GM18505 (cell line): ENCODE measurements around the gene PPP1CA.
A peak's percentile ranks its signal among the peaks of the same experiment; 100 is the strongest.
"Not testable (repeated sequence)": the region's sequence is repeated elsewhere in the genome, so short reads cannot be mapped to it uniquely, and the experiment has no call there.

Source experiments
- ATAC-seq: cut with Tn5 transposase; IDR thresholded peaks from one replicate; pipeline ENCODE4 v1.9.1; 2021; ENCODE audit not compliant: unreplicated experiment
- POLR2A ChIP-seq: IDR thresholded peaks from 4 replicates; pipeline ENCODE4 v1.6.1; 2011; ENCODE audit warnings: borderline replicate concordance; ENCODE audit not compliant: insufficient read depth, insufficient read length; ENCODE audit errors: extremely low read depth

PPP1CA gene

GRCh38 chr11:67408437-67409200, 7.0 kb upstream of the PPP1CA start:
- no peak for TF ChIP-seq POLR2A
- no peak for ATAC-seq

DNA sequence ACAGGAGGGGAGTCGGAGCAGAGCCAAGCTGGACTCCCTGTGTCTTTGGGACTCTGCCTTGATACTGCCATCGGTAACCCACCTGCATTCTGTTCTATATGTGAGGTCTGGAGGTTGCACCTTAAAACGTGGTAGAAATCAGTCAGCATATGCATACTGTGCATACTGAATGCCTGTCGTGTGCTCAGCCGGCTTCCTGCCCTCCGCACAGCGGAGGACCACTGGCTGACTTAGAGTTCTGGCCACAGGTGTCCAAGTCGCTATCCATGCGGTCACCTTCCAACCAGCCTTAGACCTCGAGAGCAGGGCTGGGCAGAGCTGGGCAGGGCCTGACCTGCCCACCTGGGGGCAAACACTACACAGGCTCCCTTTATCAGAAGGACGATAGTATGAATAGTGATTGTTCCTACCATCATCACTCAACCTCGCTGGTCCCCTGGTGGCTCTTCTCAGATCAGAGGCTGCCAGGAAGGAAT, 6.1 kb upstream of the PPP1CA start:
- no peak for TF ChIP-seq POLR2A
- no peak for ATAC-seq

DNA sequence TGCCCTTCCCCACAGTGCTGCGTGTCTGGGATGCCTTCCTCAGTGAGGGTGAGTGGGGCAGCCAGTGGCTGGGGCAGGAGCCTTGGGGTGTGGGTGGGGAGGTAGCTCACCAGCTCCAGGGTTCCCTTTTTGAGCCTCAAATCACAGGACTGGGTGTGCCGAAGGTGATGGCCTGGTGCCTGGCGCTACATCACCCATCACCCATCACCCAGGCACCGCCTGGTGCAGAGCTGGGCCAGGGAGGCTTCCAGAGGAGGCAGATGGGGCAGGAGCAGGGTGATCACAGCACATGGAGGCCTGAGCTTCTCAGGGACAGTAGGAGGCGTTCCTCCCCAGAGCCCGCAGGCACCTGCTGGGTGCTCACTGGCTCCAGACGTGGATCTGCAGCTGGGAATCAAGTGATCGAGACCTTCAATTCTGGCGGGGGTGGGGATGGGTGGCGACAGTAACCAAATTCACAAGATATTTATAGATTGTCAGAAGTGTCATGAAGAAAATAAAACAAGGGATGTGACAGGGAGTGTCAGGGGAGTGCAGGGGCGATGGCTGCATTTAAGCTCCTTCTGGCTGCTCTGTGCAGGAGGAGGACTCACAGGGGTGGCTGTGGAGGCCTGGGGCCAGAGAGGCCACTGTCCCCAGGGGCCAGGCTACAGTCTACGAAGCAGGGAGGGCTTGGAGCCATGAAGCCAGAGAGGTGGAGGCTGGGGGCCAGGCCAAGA, 5.5 kb upstream of the PPP1CA start:
- ATAC-seq: no peak
- no peak for TF ChIP-seq POLR2A

DNA sequence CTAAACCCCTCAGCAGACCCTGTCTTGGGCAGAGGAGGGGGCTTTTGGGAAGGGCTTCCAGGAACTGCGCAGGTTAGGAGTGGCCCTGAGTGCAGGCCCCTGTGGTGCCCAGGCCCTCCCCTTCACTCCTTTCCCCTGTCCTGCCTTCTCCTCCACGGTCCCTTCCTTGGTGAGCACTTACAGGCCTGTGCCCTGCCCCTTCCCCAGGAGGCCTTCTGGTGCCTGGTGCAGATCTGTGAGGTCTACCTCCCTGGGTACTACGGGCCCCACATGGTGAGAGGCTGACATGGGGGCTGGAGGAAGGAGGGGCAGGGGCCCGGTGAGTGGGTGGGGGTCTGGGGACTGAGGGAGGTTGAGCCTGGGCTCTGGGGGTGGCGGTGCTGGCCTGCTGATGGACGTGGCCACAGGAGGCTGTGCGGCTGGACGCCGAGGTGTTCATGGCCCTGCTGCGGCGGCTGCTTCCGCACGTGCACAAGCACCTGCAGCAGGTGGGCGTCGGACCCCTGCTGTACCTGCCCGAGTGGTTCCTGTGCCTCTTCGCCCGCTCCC, 4.8 kb upstream of the PPP1CA start:
- no peak for ATAC-seq
- no peak for TF ChIP-seq POLR2A

DNA sequence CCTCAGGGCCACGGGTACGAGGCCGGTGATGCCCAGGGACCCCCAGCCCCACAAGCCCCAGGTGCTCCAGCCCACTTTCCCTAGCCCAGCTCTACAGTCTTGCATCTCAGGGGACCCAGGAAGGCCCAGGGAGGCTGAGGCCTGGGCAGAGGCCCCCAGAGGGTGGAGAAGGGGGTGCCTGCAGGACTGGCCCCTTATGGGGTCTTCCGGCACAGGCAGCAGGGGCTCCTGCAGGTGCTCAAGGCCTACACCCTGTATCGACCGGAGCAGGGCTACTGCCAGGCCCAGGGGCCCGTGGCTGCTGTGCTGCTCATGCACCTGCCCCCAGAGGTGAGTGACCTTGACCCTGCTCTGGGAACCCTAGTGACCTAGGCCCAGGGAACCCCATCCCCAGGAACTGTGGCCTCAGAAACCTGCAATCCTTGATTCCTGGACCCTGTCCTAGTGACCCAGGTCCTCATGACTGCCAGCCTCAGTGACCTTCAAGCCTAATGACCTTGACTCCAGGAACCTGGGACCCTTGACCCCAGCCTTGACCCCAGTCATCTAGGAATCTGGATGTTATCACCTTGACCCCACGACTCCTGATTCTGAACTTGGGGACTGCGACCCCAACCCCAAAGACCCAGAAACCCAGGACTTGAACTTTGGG, 4.2 kb upstream of the PPP1CA start:
- no peak for TF ChIP-seq POLR2A
- ATAC-seq: no peak

DNA sequence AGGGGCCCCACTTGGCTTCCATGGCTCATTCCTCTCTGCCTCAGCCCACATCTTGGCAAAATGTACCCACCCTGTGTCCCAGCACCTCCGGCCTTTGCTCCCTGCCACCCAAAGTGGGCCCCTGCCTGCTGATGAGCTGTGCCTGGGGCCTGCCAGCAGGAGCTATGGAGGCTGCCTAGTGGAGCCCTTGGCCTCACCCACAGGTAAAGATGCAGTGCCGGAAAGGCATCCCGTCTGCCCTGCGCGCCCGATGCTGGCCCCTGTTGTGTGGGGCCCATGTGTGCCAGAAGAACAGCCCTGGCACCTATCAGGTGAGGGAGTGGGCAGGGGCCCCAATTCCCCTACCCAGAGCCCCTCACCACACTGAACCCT, 3.5 kb upstream of the PPP1CA start:
- ATAC-seq: no peak
- TF ChIP-seq POLR2A: no peak

DNA sequence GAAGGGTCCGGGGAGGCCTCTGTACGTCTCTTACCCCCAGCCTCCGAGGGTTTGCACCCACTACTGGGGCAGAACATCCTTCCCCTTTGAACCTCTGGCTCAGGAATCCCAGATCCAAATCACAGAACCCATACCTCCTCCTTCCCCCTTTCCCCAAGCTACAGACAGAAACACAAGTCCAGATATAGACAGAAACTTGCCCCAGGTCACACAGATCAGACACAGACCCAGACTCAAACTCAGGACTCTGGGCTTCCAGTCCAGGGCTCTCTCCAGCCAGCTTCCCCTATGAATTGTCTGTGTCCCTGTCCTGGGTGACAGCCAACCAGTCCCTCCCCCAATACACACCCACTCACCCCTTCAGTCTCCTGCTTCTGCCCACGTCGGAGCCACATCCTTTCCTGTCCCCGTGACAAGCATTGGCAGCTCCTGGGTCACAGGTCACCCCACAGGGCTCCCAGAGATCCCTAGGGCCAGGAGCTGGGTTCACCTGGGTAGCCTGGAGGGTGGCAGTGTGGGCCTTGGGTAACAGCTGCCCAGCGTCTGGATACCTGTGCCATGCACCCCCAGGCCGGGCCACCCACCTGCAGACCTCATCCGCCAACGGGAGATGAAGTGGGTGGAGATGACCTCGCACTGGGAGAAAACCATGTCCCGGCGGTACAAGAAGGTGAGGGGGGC, 3.0 kb upstream of the PPP1CA start:
- no peak for ATAC-seq
- no peak for TF ChIP-seq POLR2A

DNA sequence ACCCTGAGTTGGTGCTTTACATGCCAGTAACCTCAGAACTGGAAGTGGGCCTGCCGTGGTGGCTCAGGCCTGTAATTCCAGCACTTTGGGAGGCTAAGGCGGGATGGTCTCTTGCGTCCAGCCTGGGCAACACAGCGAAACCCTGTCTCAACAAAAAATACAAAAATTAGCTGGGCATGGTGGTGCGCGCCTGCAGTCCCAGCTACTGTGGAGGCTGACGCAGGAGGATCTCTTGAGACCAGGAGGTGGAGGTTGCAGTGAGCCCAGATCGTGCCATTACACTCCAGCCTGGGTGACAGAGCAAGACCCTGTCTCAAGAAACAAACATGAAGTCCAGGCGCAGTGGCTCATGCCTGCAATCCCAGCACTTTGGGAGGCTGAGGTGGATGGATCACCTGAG, 1.4 kb upstream of the PPP1CA start:
- not testable (repeated sequence) for ATAC-seq

GRCh38 chr11:67402192-67402839, 658 bp upstream of the PPP1CA start:
- ATAC-seq: not testable (repeated sequence)

DNA sequence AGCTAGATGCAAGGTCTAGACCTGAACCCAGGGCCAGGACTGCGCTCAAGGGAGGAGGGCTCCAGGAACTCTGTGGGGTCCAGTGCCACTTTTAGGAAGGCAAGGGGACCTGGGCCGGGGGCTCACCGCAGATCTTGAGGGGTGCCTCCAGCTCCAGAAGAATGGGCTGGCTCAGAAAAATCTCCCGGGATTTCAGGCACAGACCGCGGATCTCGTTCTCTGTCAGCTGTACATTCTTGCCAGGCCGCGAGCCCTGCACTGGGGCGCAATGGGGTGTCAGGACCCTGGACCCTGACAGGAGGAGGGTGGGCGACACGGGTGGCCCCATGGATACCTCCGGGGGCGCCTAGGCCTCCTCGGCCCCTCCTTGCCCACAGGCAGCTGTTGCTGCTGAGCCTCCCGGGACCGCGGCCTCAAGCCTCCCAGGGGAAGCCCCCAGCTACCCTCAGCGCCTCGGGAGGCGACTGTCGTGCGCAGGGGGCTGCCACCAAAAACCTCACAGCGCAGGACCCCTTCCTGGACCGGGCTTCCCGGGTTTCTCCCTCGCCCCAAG, 640 bp downstream of the PPP1CA start:
- no peak for TF ChIP-seq POLR2A
- peak; percentile 14 for ATAC-seq

DNA sequence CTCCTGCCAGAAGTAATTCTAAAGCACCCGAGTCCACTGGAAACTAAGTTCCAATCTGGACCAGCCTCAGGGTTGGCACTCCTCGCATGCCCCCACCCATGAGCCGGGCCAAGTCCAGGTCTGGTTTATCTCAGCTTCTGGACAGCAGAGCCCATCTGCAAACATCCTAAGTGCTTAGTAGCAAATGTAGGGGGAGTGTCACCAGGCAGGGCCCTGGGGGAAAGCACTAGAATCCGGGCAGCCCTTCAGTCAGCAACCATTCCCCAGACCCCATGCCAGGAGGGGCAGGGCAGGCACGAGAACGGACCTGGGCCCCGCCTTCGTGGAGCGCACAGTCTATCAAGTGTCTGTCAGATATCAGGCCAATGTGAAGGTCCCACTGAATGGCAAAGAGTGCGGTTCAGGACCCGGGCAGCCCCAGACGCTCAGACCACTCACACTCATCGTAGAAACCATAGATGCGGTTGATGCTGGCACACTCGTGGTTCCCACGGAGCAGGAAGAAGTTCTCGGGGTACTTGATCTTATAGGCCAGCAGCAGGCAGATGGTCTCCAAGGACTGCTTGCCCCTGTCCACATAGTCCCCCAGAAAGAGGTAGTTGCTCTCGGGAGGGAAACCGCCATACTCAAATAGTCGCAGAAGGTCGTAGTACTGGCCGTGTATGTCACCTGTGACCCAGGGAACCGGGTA, 1.3 kb downstream of the PPP1CA start:
- TF ChIP-seq POLR2A: no peak
- ATAC-seq: no peak
